Vagina (tissue), 2 donors: Measurements from ENCODE around the gene KCNH5. TPM values are rescaled to one million over a fixed set of nuclear protein-coding genes. Genes with fewer than 3 reads are reported as not detected.

Experiments
- DNase-seq, 2 donors: peaks; one replicate each; pipeline ENCODE4 v3.0.0-alpha.2; 2017; ENCODE audit errors: extremely low spot score in 2 of 2
- H3K27ac ChIP-seq: fragments of 200-600 bp; sonication (generic); one replicate; pipeline ENCODE4 v1.5.1; 2019
- H3K27me3 ChIP-seq: fragments of 200-600 bp; sonication (generic); one replicate; pipeline ENCODE4 v1.5.1; 2019
- H3K36me3 ChIP-seq, 2 donors: fragments of 200-600 bp; sonication (generic); one replicate each; pipeline ENCODE4 v1.5.1; 2017 to 2019
- H3K4me1 ChIP-seq: fragments of 200-600 bp; sonication (generic); one replicate; pipeline ENCODE4 v1.5.1; 2019
- H3K4me3 ChIP-seq, 2 donors: fragments of 200-600 bp; sonication (generic); 1 replicate in 1 of 2; 2 replicates in 1 of 2; pipeline ENCODE4 v1.5.1; 2016 to 2019
- H3K9me3 ChIP-seq: fragments of 200-600 bp; sonication (generic); one replicate; pipeline ENCODE4 v1.5.1; 2019
- POLR2A ChIP-seq, 2 donors: fragments of 450-650 bp; IDR thresholded peaks; one replicate each; pipeline ENCODE4 v1.6.1; 2017; ENCODE audit warnings: antibody characterized with exemption in 2 of 2, mild to moderate bottlenecking in 2 of 2, moderate library complexity in 2 of 2
- POLR2AphosphoS5 ChIP-seq, 2 donors: sonication (generic); formaldehyde crosslinking; IDR thresholded peaks; one replicate each; pipeline ENCODE4 v1.9.0; 2017; ENCODE audit warnings: antibody characterized with exemption in 2 of 2, mild to moderate bottlenecking in 2 of 2, low read depth in 1 of 2; ENCODE audit not compliant: insufficient read depth in 1 of 2
- intact Hi-C: fragments of 100-400 bp; cut with DNase I; formaldehyde crosslinking; loops from one replicate; pipeline ENCODE4 v1.15.1; 2023
- total RNA-seq: library from RNA; depleted of rRNA; stranded (reverse); fragments of >200 nt; gene quantifications from one replicate; pipeline ENCODE4 v1.2.3, GENCODE V29; 2016
- TF ChIP-seq, protein P1 (sequence below), 3 experiments: fragments of 450-650 bp in 2 of 3; fragments of 200-600 bp in 1 of 3; sonication (generic) in 1 of 3; IDR thresholded peaks; one replicate each; pipeline ENCODE4 v1.5.1; 2017 to 2019; ENCODE audit warnings: antibody characterized with exemption in 3 of 3, mild to moderate bottlenecking in 2 of 3, moderate library complexity in 2 of 3

The KCNH5 gene
- total RNA-seq, 1 donor from 2014 or later = 0.49 TPM

DNA sequence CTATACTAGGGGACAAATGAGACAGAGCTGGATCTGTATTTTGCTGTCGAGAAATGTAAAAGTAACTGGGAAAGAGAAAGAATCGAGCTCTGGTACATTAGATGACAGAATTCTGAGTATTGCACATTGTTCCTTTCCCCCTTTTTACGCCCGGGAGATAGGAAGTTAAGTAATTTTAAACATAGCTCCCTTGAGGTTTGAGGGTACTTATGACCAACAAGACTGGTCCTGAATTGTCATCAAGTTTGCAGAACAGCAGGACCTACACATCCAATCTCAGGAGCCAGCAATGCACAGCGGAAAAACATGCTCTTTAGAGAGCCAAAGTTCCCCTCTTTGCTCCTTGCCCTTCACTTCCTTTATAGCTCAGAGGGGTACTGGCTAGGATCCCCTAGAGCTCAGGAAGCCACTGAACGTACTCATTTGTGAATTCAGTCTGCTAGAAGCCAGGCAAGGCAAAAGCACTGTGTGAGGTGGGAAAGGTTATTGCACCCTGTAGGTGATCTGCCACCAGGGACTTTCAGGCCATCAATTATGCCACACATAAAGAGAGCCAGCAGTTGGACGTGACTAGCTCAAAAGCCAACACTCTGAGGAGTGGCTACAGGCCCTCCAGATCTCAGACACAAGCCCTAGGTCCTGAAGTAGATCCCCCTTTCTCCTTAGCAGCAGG is 333.8 kb downstream of the KCNH5 start:
- TF ChIP-seq POLR2A (IDR thresholded peaks at IDR 0.05) (no peak), POLR2AphosphoS5 (IDR thresholded peaks at IDR 0.05; ENCODE audit: insufficient read depth in 1 of 2, low read depth in 1 of 2) (no peak)
- TF ChIP-seq, protein P1, sequence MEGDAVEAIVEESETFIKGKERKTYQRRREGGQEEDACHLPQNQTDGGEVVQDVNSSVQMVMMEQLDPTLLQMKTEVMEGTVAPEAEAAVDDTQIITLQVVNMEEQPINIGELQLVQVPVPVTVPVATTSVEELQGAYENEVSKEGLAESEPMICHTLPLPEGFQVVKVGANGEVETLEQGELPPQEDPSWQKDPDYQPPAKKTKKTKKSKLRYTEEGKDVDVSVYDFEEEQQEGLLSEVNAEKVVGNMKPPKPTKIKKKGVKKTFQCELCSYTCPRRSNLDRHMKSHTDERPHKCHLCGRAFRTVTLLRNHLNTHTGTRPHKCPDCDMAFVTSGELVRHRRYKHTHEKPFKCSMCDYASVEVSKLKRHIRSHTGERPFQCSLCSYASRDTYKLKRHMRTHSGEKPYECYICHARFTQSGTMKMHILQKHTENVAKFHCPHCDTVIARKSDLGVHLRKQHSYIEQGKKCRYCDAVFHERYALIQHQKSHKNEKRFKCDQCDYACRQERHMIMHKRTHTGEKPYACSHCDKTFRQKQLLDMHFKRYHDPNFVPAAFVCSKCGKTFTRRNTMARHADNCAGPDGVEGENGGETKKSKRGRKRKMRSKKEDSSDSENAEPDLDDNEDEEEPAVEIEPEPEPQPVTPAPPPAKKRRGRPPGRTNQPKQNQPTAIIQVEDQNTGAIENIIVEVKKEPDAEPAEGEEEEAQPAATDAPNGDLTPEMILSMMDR (IDR thresholded peaks at IDR 0.05) = no peak
- Histone ChIP-seq H3K27ac (no peak overlapping the region), H3K27me3 (no peaks in the 10 kb centered on the region), H3K4me1 (no peaks in the 10 kb centered on the region), H3K9me3 (no peaks in the 10 kb centered on the region), H3K36me3 (no peaks in the 10 kb centered on the region), H3K4me3 (no peak overlapping the region)
- no peak for DNase-seq
- intact Hi-C loops = no loop called here

DNA sequence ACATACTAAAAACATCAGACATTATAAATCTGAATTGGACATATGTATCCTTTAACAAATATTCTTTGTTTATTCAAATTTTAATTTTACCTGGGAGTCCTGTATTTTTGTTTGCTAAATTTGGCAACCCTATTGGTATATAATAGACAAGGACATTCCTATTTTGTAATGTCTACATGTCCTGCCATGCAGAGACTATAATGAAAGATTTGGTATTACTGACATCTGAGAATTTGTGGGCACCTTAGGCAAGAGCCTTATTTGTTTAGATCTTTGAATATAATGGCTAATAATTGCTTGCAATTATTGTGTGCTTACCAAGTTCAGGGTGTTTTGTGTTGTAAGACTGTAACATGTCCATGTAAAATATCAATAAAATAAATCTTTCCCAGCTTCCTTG is 334.4 kb downstream of the KCNH5 start:
- intact Hi-C loops = no loop called here
- Histone ChIP-seq H3K4me1 (no peaks in the 10 kb centered on the region), H3K36me3 (no peaks in the 10 kb centered on the region), H3K9me3 (no peaks in the 10 kb centered on the region), H3K4me3 (no peak overlapping the region), H3K27me3 (no peaks in the 10 kb centered on the region), H3K27ac (no peak overlapping the region)
- DNase-seq = no peak
- TF ChIP-seq, protein P1 (IDR thresholded peaks at IDR 0.05) = no peak
- TF ChIP-seq POLR2AphosphoS5 (IDR thresholded peaks at IDR 0.05; ENCODE audit: insufficient read depth in 1 of 2, low read depth in 1 of 2) (no peak), POLR2A (IDR thresholded peaks at IDR 0.05) (no peak)

DNA sequence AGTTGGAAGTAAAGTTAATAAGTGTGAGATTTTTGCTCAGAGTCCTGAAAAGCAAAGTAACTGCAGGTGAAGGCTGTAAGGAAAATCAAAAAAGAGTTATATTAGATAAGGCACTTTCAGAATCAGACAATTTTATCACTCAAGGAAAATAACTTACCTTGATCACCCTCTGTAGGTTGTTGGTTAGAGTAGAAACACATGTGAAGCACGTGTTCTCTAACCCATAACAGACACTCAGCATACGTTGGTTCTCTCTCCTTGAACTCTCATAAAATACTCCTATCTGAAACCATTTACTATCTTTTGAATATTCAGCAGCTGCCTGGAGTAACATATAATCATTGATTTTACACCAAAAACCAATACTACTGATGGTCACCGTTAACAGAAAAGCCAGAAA is 335.5 kb downstream of the KCNH5 start:
- H3K27me3 ChIP-seq = no peaks in the 10 kb centered on the region
- no peaks in the 10 kb centered on the region for H3K36me3 ChIP-seq
- DNase-seq = no peak
- H3K4me3 ChIP-seq = no peak overlapping the region
- no peak overlapping the region for H3K27ac ChIP-seq
- no peaks in the 10 kb centered on the region for H3K9me3 ChIP-seq
- intact Hi-C loops = no loop called here
- H3K4me1 ChIP-seq = no peaks in the 10 kb centered on the region
- TF ChIP-seq, protein P1 (IDR thresholded peaks at IDR 0.05) = no peak
- no peak for TF ChIP-seq POLR2AphosphoS5 (IDR thresholded peaks at IDR 0.05; ENCODE audit: insufficient read depth in 1 of 2, low read depth in 1 of 2)
- TF ChIP-seq POLR2A (IDR thresholded peaks at IDR 0.05) = no peak

- DNase-seq = no peak
- no peak for TF ChIP-seq POLR2AphosphoS5 (IDR thresholded peaks at IDR 0.05; ENCODE audit: insufficient read depth in 1 of 2, low read depth in 1 of 2)
- no peak for TF ChIP-seq POLR2A (IDR thresholded peaks at IDR 0.05)
- TF ChIP-seq, protein P1 (IDR thresholded peaks at IDR 0.05) = no peak
- intact Hi-C loops = no loop called here
- Histone ChIP-seq H3K4me3 (no peak overlapping the region), H3K27ac (no peak overlapping the region), H3K27me3 (no peaks in the 10 kb centered on the region), H3K4me1 (no peaks in the 10 kb centered on the region), H3K9me3 (no peaks in the 10 kb centered on the region), H3K36me3 (no peaks in the 10 kb centered on the region)
These were observed 339.0 kb downstream of the KCNH5 start for GRCh38 chr14:62706217-62706616.

DNA sequence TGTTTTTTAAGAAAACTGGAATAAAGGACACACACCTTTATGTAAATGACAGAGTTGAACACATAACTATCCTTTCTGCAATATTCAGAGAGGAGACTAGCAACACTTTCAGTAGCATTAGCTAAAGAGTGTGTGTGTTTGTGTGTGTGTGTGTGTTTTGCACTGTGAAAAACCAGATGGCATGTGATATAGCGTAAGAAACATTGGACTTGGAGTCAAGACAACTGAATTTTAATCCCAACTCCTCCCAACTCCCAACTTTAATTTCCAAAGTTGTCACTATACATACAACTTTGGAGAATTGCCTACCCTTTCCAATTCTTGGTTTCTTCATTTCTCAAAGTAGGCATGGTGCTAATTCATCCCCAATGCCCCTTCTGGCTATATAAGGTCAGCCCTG is 347.8 kb downstream of the KCNH5 start:
- Histone ChIP-seq H3K4me1 (peaks cover 8% of the 10 kb centered on the region), H3K27me3 (no peaks in the 10 kb centered on the region), H3K36me3 (no peaks in the 10 kb centered on the region), H3K4me3 (no peak overlapping the region), H3K9me3 (no peaks in the 10 kb centered on the region), H3K27ac (no peak overlapping the region)
- intact Hi-C loops = no loop called here
- no peak for TF ChIP-seq POLR2AphosphoS5 (IDR thresholded peaks at IDR 0.05; ENCODE audit: insufficient read depth in 1 of 2, low read depth in 1 of 2)
- TF ChIP-seq POLR2A (IDR thresholded peaks at IDR 0.05) = no peak
- TF ChIP-seq, protein P1 (IDR thresholded peaks at IDR 0.05) = no peak
- no peak for DNase-seq
